Measurements from ENCODE around the gene SLC35D2. TPM values are rescaled to one million over a fixed set of nuclear protein-coding genes. Genes with fewer than 3 reads are reported as not detected.

The SLC35D2 gene
- total RNA-seq, 1 experiment from 2014 or later: 14.6 TPM

- Mint-ChIP-seq H3K27ac (no peak overlapping the region), H3K27me3 (ENCODE audit: low read depth) (no peaks in the 10 kb centered on the region; the same call in 1 of the 2 replicates), H3K4me3 (no peak overlapping the region), H3K4me1 (peaks cover 20% of the 10 kb centered on the region), H3K36me3 (peaks cover 22% of the 10 kb centered on the region), H3K9me3 (no peaks in the 10 kb centered on the region)
- no peak for TF ChIP-seq ZNF671 (CRISPR knock-in tag; IDR thresholded peaks at IDR 0.05)
- TF ChIP-seq ZNF281 (CRISPR knock-in tag; IDR thresholded peaks at IDR 0.05): no peak
- no peak for TF ChIP-seq ZNF416 (CRISPR knock-in tag; IDR thresholded peaks at IDR 0.05)
- DNase-seq (ENCODE audit: low spot score) (no peak), ATAC-seq (no peak)
- CTCF ChIA-PET: no interaction called here
- POLR2A ChIA-PET: no interaction called here
Observed at GRCh38 chr9:96386157-96386556, 2.6 kb upstream of the SLC35D2 start.

GRCh38 chr9:96382839-96383164, 709 bp downstream of the SLC35D2 start:
- H3K4me1 Mint-ChIP-seq: peaks cover 21% of the 10 kb centered on the region
- ChIA-PET CTCF (interaction anchor here (1.0 to 1.1 kb wide), 2 partner anchors 65 to 284 kb away, joined by 3 read pairs; no protein-coding TSS in a partner anchor), POLR2A (no interaction called here)
- DNase-seq (ENCODE audit: low spot score) (no peak), ATAC-seq (no peak)
- H3K27me3 Mint-ChIP-seq (ENCODE audit: low read depth): no peaks in the 10 kb centered on the region; the same call in 1 of the 2 replicates
- peak overlapping the region; percentile 15; the same call in 1 of the 2 replicates for H3K27ac Mint-ChIP-seq
- no peak for TF ChIP-seq HMGXB4 (CRISPR knock-in tag; IDR thresholded peaks at IDR 0.05)
- no peak for TF ChIP-seq ATF1 (CRISPR knock-in tag; IDR thresholded peaks at IDR 0.05)
- TF ChIP-seq ERG (CRISPR knock-in tag; IDR thresholded peaks at IDR 0.05): no peak
- TF ChIP-seq PRDM15 (CRISPR knock-in tag; IDR thresholded peaks at IDR 0.05): no peak
- no peak for TF ChIP-seq TEAD1 (CRISPR knock-in tag; IDR thresholded peaks at IDR 0.05)
- TF ChIP-seq USF1 (CRISPR knock-in tag; IDR thresholded peaks at IDR 0.05): no peak
- peak overlapping the region; percentile 77 for H3K4me3 Mint-ChIP-seq
- peaks cover 1% of the 10 kb centered on the region for H3K36me3 Mint-ChIP-seq
- no peaks in the 10 kb centered on the region for H3K9me3 Mint-ChIP-seq

- no peak for DNase-seq (ENCODE audit: low spot score)
- Mint-ChIP-seq H3K4me1 (peaks cover 27% of the 10 kb centered on the region), H3K4me3 (0 out of 2 replicates have a peak overlapping the region, but pooled peaks have one; percentile 77), H3K36me3 (no peaks in the 10 kb centered on the region; the same call in 1 of the 2 replicates), H3K27me3 (ENCODE audit: low read depth) (no peaks in the 10 kb centered on the region; the same call in 1 of the 2 replicates), H3K27ac (no peak overlapping the region), H3K9me3 (no peaks in the 10 kb centered on the region)
- ChIA-PET POLR2A (interaction anchor here (0.6 kb wide), 1 partner anchor 32 kb away, joined by 6 read pairs; no protein-coding TSS in a partner anchor), CTCF (no interaction called here)
- no peak for ATAC-seq
- no peak for TF ChIP-seq ESRRA (CRISPR knock-in tag; IDR thresholded peaks at IDR 0.05; ENCODE audit: borderline replicate concordance)
- no peak for TF ChIP-seq ZBTB43 (CRISPR knock-in tag; IDR thresholded peaks at IDR 0.05)
- no peak for TF ChIP-seq CBFB (CRISPR knock-in tag; IDR thresholded peaks at IDR 0.05; ENCODE audit: low read depth)
- TF ChIP-seq KAT7 (CRISPR knock-in tag; IDR thresholded peaks at IDR 0.05; ENCODE audit: borderline replicate concordance): no peak
- TF ChIP-seq NFATC4 (CRISPR knock-in tag; IDR thresholded peaks at IDR 0.05): no peak
- no peak for TF ChIP-seq FOXJ3 (CRISPR knock-in tag; IDR thresholded peaks at IDR 0.05; ENCODE audit: borderline replicate concordance)
- no peak for TF ChIP-seq NFYB (CRISPR knock-in tag; conservative IDR thresholded peaks at IDR 0.05; ENCODE audit: low read depth)
- TF ChIP-seq AFF4 (CRISPR knock-in tag; IDR thresholded peaks at IDR 0.05; ENCODE audit: borderline replicate concordance): no peak
Observed at GRCh38 chr9:96382175-96382574, 1.3 kb downstream of the SLC35D2 start.
